Effector CD8-positive, alpha-beta T cell (primary cell): ENCODE data around the gene CBX4.

Experiments used
- DNase-seq: peaks from one replicate; lab custom pipeline; 2025; lab: John Stamatoyannopoulos, UW

The CBX4 gene

DNA sequence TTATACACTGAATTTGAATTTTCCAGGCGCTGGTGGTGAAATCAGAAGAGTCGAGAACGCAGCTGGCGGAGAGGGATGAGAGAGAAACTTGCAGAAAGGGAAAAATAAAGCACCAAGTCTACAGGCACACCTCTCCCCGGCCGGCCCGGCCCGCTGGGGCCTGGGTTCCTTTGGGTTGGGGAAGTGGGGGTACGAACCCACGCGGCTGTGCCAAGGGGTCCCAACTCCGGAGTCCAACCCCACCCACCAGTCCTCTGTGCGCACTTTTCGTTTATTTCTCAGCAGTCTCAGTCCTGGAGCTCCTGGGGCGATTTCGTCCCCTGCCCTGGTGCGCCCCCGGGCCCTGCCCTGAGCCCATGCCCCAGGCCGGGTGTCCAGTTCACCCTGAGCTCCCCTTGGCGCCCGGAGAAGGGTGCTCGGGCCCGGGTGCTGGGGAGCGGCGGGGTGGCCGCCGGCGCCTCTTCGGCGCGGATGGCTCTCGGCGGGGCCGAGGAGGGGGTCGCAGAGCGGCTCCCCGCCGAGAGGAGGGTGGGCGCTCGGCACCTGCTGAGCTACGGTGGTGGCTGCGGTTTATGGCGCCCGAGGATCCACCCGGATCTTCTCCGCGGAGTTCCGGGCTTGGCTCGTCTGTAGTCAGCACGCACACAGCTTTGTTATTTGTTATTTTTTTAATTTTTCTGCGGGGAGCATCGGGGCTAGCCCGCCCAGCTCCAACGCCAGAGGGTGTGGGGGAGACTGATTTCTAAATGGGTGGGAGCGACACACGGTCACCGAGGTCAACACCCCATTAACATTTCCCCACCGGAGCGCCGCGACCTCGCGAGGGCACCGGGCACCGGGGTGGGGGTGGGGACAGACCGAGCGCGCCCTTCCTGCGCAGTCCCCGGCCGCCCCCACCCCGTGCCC lies 26.6 kb downstream of the CBX4 start:
- no peak for DNase-seq

DNA sequence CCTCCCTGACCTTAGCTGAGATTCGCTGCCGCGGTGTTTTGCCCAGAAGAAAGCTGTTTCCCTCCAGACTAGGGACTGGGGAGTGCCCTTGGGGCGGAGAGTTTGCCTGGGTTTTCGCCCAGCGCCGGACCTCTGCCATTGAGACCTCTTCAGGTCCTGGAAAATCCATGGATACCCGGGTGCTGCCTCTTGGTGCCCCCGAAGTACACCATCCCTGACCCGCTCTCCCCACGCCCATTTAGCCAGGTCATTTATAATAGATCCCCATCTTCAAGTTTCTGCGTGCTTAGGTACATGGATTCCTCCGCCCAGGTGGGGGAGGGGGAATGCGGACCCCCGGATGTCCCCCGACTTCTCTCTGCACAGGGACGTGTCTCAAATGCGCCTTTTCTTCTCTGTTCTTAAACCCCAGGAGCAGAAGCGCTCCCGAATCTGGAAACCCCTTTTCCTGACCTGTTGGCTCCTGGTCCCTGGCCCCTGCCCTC lies 27.3 kb downstream of the CBX4 start:
- no peak for DNase-seq

DNA sequence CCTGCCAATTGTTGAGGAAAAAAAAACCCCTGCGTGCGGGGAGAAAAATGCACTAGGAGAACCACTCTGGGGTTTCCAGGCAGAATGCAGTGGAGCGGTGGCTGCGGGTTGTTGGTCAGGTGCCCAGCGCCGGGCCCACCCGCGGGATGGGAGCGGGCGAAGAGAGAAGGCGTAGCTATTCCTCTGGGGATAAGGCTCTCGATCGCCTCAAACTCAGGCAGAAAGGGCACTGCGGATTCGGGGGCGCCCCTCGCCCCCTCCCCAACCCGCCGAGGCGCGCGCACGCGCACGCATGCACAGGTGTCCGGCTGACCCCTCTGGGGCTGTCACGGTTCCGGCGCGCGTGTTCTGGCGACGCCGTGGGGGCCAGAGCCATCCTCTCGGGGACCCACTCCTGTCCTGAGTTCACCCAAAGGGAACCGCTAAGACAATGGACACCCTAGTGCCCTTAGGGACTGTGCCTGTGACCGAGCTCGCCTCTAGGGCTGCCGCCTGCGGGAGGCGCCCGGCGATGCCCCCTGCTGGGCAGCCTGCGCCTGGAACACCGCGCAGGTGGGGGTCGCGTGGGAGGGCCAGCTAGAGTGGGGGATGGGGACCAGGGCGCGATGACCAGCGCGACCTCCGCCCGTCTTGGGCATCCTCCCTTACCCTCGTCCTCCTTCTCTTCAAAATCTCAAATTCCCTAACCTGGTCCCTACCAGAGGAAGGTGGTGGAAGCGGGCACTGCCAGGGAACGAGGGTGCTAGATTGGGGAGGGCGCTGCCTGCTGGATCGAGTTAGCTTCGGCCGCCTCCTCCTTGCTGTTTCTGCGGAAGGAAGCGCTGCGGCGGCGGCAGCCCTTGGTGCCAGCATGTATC lies 28.0 kb downstream of the CBX4 start:
- no peak for DNase-seq

DNA sequence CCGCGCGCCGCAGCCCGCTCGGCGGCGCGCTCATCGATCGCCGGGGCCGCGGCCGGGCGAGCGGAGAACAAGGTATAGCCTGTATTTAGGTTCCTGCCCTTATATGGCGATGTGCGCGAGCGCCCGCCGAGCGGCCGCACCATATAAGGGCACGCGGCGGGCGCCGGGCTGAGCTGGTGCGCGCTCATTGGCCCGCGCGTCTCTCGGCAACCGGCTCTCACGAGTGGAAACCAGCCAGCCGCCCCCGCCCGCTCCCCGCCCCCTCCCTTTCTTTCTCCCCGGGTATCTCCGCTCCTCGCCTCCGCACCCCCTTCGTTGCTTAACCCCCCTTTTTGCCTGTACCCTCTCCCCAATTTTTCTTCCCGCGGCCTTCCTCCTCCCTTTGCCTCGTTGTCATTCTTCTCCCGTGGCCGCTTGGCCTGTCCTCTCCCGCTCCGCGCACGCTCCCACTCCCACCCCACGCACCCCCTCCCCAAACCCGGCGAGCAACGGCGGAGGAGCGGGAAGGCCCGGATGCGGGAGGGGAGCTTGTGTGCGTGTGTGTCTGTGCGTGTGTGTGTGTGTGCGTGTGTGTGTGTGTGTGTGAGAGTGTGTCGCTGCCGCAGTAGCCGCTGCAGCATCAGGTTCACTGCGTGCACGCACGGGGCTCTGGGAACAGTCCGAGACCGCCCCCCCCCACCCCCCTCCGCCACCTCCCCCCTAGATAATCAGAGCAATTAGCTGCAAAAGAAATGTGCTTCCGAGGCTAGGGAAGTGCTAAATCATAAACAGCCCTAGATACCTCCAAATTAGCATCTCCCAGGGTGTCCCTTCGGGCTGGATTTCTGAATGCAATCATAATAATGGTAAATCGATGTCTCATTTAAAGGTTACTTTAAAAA lies 28.9 kb downstream of the CBX4 start:
- peak; percentile 72 for DNase-seq

DNA sequence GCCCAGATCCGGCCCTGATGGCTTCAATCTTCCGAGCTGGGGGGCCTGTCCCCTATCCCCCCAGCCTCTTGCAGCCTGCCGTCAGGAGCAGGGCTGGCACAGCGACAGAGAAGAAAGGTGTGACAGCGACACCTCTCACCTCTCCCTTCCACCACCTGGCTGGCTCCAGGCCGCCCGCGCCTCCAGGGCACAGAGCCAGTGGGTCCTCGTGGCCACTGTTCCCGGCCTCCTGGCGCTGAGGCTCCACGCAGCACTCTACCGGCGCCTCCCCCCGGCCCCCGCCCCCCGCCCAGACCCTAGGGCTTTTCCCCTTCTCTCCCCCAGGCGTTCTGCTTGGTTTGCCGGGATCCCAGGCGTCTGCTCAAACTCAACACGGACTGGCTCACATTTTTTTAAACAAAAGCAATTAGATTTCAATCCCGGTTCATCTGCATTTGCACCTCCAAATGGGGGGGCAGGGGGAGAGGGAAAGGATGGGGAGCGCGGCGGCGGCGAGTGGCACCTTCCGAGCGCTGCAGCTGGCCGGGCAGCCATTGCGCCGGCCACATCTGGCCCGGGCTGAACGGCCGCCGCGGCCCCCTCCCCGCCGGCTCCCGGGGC lies 29.6 kb downstream of the CBX4 start:
- no peak for DNase-seq

DNA sequence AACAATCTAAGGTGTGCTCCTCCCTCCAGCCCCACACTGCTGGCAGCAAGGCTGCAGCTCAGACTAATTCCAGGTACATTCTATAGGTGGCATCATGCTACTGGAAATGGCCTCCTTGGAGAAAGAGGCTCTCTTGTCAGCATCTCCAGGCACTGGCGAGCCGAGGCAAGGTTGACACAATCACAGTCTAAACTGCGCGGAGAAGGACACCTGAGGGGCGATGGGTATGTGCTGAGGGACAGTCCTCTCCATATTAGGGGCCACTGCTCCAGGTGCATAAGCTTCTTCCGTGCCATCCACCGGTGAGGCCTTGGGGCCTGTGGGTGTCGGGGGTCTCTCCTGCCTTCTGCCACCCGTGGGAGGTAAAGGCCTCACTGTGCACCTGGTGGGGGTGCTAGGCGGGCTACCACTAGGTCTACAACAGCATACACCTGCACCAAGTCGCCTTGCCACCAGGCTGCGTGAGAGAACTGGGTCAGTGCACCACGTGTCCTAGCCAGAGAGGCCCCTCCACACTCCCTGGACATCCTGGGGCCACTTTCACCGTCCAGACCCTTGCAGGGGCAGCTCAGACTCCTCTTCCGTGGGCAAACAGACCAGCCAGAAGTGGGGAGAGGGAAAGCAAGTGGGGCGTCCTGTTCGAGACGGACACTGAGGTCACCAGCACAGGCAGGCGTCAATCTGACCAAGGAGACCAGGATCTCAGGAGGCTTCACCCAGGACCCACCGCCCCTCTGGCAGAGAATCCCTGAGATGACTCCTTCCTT lies 30.3 kb downstream of the CBX4 start:
- no peak for DNase-seq

DNA sequence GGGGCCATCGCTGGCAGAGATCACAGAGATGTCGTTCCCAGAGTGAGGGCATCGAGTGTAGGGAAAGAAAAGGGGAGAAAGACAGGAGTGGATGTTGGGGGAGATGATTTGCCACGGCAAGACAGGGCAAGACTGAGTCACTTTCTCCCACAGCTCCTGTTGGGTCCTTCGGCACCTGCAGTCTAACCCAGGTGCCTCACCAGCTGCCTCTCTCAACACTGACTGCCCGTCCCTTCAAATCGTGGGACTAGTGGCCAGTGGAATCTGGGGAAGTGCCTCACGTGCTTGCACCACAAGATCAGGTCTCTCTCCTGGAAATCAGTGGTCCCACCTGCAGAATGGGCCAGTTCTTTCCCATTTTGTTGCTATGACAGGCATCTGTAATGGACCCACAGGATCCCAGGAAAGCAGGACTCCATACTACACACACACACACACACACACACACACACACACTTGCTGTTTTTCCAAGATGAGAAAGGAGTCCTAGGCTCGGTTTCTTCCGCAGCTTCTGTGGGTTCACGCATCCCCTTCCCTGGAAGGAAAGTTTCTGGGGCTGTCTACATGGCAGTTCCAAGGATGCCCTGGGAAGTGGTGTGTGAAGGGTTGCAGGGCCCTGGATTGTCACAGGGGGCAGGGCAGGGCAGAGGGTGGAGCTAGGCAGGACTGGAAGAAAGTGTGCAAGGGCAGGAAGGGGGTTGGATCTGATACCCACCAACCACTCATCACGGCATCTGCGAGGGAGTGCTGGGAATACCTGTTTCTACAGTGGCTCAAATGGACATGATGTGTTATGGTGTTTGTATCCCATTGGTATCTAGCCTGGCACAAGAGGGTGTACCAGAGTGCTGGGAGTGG lies 32.1 kb downstream of the CBX4 start:
- no peak for DNase-seq

DNA sequence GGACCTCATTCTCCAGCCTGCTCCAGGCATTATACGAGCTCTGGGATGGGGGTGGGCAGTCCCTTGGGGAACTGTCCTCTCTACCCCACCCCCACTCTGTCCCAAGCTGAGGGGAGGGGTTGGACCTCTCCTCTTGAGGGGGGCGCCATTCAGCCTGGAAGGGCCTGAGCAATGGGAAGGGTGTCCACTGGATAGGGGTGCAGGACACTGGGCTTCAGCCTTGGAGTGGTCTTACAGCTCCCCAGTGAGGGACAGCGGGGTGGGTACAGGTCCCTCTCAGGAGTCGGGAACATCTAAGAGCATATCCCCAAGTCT lies 32.8 kb downstream of the CBX4 start:
- DNase-seq = no peak

DNA sequence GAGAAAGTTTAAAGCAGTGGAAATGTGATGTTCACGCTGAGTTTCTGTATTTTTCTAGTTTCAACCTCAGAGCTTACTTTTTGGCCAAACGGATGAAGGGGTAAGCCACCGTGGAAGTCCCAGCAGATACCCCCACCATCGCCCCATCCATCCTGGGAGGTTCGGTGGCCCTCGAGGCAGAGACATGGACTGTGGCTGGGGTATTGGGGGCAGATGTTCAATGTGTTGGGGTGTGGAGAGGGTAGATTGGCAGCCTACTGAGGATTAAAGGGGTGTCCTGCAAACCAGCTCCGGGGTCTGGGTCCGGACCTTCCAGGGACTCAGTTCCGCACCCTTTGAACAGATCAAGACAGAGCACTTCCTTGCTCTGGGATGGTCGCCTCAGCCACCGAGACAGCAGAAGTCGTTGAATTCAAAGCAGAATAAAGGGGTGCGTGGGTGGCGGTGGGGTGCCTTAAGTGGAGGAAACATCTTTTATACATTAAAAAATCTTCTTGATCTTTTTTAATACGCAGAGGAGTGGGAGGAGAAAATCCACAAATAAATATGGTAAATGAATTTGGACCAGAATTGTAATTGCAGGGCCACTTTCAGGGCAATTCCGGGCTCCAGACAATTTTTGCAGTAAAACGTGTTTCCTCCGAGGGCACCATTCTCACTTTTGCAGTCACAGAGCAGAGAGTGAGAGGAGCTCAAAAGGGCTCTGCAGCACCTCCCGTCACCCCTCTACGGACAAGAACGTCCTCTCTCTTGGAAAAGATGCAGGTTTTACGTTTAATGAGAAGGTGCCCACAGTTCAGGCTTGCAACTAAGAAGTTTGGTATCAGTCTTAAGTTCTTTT lies 34.2 kb downstream of the CBX4 start:
- DNase-seq = no peak

DNA sequence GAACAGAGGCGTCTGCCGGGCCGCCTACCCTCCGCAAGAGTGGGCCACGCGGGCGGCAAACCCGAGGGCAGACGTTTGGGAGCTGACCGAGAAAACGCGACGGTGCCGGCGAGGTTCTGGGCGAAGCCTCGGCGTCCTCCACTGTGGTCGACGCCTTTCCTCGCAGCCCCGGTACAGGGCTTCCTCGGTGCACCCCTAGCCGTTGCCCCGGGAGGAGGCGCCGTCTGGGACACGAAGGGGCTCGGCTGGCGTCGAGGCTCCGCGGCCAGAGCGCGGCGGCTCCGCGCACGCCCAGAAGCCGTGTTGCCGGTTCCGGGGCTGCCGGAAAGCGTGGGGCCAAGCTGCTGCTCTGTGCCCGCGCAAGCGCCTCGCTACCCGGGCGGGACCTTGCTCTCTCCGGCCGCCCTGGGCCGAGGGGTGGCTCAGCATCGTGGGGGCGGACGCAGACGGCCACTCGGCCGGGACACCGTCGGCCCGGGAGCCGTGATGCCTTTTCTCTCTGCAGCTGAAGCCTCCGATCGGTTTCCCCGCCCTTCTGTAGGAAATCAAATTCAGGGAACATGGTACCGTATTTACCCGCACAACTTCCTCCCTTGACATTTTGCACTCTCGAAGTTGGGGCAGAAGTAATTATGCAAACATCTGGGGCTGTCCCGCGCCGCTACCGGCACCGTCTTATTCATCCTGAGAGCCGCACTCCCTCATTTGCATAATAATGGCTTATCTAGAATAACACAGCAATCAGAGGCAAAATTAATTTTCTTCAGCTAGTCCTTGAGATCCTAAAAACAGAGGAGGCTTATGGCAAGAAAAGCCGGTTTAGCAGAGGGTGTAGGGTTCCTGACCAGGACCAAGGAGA lies 35.0 kb downstream of the CBX4 start:
- DNase-seq = no peak

DNA sequence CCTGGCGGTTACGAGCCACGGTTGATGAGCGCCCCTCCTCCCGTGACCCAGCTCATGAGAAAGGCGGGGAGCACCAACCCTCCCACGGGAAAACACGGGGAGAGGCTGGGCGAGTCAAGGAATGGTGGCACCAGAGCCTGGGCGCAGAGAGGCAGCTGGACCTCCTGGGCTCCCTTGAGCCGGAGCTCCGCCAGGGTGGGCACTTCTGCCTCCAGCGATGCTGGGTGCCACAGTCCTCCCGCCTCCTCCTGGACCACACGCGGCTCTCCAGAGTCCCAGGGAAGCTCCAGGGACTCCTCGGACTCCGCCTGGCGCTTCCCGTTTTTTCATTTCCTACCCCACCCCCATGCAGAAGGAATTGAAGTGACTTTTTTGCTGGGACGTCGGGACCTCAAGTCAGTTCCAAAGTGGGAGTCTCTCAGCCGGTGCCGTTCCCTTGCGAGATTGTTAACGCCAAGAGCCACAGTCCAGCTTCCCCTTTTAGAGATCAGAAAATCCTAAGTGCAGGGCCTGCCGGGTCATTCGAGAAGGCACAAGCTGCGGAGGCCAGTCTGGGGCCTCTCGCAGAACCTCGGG lies 35.7 kb downstream of the CBX4 start:
- DNase-seq = no peak

DNA sequence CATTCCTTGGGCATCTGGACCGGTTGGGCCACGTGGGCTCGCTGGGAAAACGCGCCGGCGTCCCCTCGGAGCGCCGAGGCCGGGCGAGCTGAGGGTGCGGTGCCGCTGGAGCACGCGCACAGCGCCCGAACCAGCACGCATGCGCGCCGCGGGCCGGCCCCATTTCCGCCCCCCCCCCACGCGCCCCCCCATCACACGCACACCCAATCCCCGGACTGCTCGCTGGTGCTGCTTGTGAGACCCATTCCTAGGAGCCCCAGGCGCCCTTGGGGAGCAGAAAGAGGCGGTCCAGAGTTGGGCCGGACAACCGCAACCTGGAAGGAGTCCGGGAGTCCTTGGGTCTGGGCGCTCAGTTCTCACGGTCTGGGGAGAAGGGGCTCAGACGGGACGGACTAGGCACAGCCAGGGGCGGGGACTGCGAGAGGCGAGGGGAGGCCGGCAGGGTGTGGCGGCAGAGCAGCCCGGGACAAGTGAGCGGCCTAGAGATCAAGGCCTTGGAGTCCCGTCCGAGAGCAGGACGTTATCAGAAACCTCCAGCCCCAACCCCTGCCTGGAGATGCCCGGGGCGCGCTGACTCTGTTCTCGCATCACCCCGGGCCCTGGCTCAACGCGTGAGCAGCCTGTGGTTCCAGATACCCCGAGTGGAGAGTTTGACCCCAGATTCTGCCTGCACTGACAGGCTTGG lies 36.4 kb downstream of the CBX4 start:
- DNase-seq = no peak

DNA sequence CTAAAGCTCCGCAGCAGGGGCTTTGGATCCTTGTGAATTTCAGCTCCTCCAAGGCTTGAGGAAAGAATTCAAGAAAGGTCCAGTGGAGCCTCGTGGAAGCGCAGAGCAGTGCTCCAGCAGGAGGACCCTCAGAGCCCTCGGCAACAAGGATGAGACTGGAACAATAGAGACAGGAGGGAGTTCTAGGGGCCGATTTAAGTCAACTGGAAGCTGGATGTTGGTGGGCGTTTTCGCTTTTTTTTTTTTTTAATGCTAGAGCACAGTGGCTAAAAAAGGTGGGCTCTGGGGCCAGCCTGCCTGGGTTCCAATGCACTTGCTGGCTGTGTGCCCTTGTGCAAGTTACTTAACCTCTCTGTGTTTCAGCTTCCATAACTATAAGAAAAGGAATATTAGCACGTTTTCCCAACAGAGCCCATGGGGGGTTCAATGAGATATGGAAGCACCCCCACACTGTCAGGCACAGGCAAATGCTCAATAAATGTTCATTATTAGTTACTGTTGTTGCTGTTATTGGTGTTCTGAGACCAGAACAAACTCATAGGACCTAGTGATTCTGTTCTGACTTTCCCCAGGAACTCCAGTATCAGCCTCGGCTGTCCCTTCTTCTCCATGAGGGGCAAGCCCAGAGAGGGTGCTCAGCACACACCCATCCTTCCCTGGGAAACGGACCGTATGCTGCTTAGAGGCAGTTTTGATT lies 37.1 kb downstream of the CBX4 start:
- DNase-seq = no peak

DNA sequence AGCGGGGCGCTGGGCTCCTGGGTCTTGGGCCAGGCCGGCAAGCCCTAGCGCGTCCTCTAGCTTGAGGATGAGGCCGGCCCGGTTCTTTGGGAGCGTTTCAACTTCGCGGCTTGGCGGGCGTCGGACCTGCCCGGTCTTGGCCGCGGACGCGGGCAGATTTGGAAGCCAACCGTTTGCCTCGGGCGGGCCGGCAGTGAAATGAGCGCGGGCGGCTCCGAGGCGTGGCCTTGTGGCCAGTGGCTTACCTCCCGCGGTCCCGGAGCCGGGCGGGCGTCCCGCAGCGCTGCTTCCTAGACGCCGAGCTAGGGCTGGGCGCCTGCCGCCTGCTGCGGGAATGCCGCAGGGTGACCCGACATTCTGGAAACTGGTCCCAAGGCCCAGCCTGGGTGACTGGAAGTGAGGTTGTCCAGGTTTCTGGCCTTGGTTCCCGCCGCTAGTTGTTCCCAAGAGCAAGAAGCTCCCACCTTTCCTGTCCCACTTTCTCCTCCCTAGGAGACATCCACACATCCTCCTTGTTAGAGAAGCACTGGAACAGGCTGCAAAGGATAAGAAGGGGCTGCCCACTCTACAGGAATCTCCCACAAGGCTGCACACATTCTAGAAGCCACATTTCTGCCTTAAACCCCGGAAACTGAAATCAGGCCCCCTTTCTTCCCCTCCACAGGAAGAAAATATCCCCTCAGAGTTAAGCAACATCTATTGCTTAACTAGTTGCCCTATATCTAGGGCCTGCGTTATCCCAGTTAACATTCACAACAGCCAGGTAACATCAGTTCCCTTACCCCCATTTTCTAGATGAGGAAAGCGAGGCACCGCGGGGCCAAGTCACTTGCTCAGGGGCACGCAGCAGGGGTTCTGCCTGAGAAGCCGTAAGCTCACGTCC lies 37.8 kb downstream of the CBX4 start:
- no peak for DNase-seq
